GM18499 (cell line): Measurements from ENCODE around the gene GCNT2.
"Not testable (repeated sequence)": the region's sequence is repeated elsewhere in the genome, so short reads cannot be mapped to it uniquely, and the experiment has no call there.

ENCODE experiments used
- ATAC-seq: cut with Tn5 transposase; IDR thresholded peaks from one replicate; pipeline ENCODE4 v1.9.1; 2021; ENCODE audit warnings: moderate number of reproducible peaks; ENCODE audit not compliant: insufficient read depth, unreplicated experiment

The GCNT2 gene

DNA sequence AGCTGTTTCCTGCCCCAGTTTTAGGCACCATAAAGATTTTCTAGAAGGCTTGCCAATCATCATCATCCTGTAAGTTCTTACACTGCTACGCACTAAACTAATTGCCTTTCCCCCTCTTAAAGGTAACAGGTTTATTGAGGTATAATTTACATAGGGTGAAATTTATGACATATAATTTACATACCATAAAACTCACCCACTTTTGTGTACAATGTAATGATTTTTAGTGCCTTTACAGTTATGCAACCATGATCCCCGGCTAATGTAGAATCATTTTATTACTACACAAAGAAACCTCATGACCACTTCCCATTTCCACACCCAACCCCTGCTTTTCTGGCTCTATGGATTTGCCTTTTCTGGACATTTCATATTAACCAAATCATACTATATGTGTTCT lies 21.1 kb downstream of the GCNT2 start:
- ATAC-seq, result no peak

GRCh38 chr6:10543488-10543887 lies 22.3 kb downstream of the GCNT2 start:
- no peak for ATAC-seq

DNA sequence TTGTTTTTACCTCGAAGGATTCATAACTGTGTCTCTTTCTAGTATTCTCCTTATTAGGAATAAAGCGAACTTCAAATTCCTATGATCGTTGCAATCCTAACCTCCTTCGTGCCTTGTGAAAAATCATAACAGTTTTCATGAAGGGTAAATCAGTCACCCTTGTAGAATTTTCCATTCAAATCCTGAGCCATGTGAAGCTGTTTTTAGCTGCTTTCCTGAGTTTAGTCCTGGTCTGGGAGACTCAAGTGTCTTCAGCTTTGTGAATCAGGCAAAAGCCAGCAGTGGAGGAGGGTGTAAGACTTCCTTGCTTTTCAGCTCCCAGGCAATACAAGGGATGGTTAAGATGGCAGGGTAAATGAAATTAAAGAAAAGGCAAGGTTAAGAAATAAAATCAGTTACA lies 24.3 kb downstream of the GCNT2 start:
- ATAC-seq, result no peak

- ATAC-seq, result no peak
Observed at GRCh38 chr6:10547809-10548208, 26.7 kb downstream of the GCNT2 start.

GRCh38 chr6:10550764-10551163 lies 29.6 kb downstream of the GCNT2 start:
- no peak for ATAC-seq

DNA sequence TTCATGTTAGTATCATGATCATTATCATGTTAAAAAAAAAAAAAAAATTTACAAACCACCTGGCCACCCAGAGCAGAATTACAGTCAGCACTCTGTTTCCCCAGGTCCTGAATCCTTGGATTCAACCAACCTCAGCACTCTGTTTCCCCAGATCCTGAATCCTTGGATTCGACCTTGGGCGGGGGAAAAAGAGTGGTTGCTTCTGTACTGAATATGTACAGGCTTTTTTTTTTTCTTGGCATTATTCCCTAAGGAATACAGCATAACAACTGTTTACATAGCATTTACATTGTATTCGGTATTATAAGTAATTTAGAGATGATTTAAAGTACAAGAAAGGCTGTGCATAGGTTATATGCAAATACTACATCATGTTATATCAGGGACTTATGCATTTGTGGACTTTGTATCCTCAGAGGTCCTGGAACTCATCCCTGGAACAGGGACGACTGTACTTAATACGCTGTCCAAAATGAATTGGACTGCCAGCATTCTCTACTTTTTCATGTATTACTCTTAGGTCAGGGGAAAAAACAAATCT lies 31.2 kb downstream of the GCNT2 start:
- ATAC-seq, result no peak

GRCh38 chr6:10553871-10554270 lies 32.7 kb downstream of the GCNT2 start:
- no peak for ATAC-seq

DNA sequence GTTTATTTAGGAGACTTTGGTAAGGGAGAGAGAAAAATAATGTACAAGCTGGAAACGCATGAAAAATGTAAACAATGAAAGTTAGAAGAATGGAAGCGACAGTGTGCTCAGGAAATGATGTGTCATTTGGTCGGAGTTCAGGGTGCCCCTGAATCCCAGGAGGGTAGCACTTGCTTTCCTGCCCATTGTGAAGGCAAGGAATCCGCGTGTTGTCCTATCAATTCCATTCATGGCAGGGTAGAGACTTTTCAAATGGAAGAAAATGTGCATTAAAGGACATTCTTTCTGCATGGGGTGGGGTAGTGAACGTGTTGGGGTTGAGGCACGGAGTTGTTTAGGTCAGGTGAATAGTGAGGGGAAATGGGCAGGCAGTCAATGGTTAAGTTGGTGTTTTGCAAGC lies 33.7 kb downstream of the GCNT2 start:
- no peak for ATAC-seq

- ATAC-seq, result no peak
Observed at GRCh38 chr6:10555625-10556309, 34.6 kb downstream of the GCNT2 start.

- ATAC-seq, result no peak
Observed at GRCh38 chr6:10556589-10556988, 35.4 kb downstream of the GCNT2 start.

DNA sequence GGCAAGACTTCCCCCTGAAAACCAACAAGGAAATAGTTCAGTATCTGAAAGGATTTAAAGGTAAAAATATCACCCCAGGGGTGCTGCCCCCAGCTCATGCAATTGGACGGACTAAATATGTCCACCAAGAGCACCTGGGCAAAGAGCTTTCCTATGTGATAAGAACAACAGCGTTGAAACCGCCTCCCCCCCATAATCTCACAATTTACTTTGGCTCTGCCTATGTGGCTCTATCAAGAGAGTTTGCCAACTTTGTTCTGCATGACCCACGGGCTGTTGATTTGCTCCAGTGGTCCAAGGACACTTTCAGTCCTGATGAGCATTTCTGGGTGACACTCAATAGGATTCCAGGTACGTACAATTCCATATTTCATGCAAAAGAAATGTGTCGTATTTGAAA lies 35.8 kb downstream of the GCNT2 start:
- no peak for ATAC-seq

DNA sequence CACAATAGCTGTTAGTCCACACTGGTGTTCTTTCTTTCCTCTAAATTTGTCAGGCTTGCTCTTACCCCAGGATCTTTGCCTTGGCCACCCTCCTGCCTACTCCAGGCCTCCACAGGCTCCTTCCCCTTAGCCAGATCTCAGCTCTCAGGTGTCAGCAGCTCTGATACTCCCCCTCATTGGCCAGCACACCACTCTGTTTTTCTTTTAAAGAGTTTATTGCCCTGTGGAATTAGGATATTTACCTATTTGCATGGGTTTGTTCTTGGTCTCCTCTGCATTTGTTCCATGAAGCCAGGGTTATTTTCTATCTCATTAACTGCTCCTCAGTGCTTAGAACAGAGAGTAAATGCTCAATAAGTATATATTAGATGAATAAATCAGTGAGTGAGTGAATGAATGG lies 36.8 kb downstream of the GCNT2 start:
- no peak for ATAC-seq

DNA sequence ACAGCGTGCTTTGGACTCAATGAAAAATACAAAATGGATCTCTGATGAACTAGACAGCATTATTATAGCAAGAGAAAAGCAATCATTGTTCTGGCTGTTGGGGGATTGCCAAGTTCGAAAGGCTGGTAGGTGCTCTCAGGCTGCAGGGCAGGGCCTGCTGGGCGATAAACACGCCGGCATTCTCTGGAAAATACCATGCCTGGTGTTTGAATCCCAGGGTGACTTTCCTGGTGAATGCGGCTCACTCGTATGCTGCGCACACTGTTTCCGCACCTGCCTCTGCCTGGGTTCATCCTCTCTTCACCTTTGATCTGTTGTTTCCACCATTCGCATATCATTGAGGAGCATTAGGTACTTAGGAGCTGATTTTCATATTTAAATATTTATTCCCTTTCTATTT lies 37.4 kb downstream of the GCNT2 start:
- no peak for ATAC-seq

- no peak for ATAC-seq
Observed at GRCh38 chr6:10559522-10560152, 38.5 kb downstream of the GCNT2 start.

GRCh38 chr6:10561611-10562199 lies 40.6 kb downstream of the GCNT2 start:
- ATAC-seq, result no peak

DNA sequence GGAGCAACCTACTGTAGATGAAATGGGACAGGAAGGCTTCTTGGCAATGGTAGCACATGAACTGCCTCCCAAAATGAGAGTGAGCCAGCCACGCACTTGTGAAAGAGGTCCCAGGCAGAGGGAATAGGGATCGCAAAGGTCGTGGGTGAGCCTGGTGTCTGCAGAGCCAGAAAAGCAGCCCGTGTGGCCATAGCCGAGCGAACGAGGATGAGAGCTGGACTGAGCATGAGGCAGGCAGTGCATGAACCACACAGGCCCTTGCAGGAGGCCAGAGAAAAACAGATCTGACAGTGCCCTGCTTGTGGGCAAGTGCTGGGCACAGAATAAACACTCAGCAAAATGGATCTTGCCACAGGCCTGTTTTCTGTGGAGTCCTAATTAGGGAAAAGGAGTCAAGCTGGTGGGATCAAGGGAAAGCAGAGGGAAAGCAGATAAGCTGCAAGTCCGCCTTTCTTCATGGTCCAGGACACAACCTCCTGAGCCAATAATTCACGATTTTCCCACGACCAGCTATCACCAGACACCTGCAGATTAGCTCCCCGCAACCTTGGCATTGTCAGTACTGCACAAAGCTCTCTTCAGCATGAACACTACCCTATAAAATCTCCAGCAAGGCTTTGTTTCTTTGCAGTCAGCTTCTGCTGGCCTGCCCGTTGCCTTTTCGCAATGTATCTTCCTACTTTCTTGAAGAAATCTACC lies 44.0 kb downstream of the GCNT2 start:
- ATAC-seq, result no peak

DNA sequence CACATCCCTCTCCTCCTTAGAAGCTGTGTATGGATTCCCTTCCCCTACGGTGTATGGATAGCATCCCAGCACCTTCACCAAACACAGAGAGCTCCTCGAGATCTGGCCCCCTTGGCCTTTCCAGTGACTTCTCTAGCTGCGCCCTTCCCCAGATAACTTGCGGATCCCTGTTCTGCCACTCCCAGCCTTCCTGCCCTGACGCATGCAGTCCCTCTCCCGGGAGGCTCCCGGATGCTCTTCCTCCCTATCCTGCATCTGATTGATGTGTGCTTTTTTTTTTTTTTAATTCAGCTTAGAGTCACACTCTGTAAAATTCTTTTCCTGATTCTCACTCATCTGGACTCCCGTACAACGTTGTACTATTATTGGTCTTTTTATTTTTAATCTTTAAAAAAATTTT lies 44.8 kb downstream of the GCNT2 start:
- ATAC-seq, result no peak

DNA sequence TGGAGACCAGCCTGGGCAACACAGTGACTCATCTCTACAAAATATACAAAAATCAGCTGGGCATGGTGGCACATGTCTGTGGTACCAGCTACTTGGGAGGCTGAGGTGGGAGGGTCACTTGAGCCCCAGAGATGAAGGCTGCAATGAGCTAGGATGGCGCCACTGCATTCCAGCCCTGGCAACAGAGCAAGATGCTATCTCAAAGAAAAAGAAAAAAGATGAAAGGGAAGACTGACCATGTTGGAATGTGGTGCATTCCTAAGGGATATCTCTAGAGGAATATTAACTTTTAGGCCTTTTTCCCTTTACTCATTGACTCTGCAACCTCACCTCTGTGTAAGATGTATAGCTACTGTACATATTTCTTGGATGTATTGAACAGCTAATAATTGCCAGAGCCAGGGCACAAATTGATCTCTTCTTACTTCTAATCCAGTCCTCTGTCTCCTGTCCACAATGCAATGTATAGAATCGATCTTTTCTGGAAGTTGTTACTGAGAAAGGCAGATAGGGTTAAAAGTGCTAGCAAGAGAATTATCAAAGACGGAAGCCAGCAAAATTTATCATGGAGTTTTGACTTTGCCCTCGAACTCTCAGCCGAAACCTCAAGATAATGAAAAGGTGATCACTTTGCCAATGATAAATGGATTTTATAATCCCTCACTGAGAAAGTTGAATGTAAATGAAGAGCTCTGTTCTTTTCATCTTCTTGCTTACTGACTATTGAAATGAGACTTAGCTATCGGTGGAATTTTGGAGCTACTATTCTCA lies 46.3 kb downstream of the GCNT2 start:
- no peak for ATAC-seq

DNA sequence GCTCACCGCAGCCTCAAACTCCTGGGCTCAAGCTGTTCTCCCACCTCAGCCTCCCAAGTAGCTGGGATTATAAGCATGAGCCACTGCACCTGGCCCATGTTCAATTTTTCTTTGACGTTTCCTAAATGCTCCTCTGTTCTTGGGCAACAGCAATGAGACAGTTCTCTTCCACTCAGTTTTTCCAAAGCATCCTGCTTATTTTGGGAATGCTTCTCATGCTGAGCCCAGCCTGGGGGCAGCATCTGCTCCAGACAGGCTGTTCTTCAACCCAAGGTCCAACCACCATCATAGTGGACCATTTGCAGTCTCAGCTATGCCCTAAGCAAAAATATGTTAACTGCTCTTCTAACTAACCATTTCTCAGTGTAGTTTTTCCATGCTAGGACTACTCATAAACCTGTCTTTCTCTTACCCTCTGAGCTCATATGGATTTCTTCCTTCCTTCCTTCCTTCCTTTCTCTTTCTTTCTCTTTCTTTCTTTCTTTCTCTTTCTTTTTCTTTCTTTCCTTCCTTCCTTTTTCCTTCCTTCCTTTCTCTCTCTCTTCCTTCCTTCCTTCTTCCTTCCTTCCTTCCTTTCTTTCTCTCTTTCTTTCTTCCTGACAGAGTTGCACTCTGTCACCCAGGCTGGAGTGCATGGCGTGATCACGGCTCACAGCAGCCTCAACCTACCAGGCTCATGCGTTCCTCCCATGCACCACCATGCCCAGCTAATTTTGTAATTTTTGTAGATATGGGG lies 48.4 kb downstream of the GCNT2 start:
- ATAC-seq, result no peak

- not testable (repeated sequence) for ATAC-seq
Observed at GRCh38 chr6:10575519-10575918, 54.4 kb downstream of the GCNT2 start.
